Trophoblast cell (in vitro differentiated cells and primary cell): ENCODE data around the gene SVIP.
A peak's percentile ranks its signal among the peaks of the same experiment; 100 is the strongest.

Experiments used
- DNase-seq, 2 donors: peaks; one replicate each; pipeline ENCODE4 v3.0.0-alpha.2; 2016
- H2AFZ ChIP-seq: 2 replicates; pipeline ENCODE4 v1.6.1; 2013; ENCODE audit warnings: low read length, moderate library complexity, mild to moderate bottlenecking; ENCODE audit not compliant: insufficient read depth, poor library complexity
- H2AK5ac ChIP-seq: 2 replicates; pipeline ENCODE4 v1.6.1; 2013; ENCODE audit warnings: mild to moderate bottlenecking, low read length
- H2BK120ac ChIP-seq: 2 replicates; pipeline ENCODE4 v1.6.1; 2013; ENCODE audit warnings: low read length, mild to moderate bottlenecking, moderate library complexity; ENCODE audit not compliant: insufficient read depth, poor library complexity
- H2BK12ac ChIP-seq: 2 replicates; pipeline ENCODE4 v1.6.1; 2013; ENCODE audit warnings: mild to moderate bottlenecking, low read length, moderate library complexity
- H2BK5ac ChIP-seq: 2 replicates; pipeline ENCODE4 v1.6.1; 2013; ENCODE audit warnings: low read length, low read depth, moderate library complexity, mild to moderate bottlenecking; ENCODE audit not compliant: poor library complexity
- H3K14ac ChIP-seq: 2 replicates; pipeline ENCODE4 v1.6.1; 2013; ENCODE audit warnings: mild to moderate bottlenecking, low read length
- H3K18ac ChIP-seq: 2 replicates; pipeline ENCODE4 v1.6.1; 2013; ENCODE audit warnings: mild to moderate bottlenecking, low read length
- H3K23ac ChIP-seq: 2 replicates; pipeline ENCODE4 v1.6.1; 2013; ENCODE audit warnings: low read length
- H3K27ac ChIP-seq: 2 replicates; pipeline ENCODE4 v1.5.1; 2013; ENCODE audit warnings: low read depth, mild to moderate bottlenecking, inconsistent platforms, low read length, moderate library complexity
- H3K27me3 ChIP-seq: 2 replicates; pipeline ENCODE4 v1.6.1; 2013; ENCODE audit warnings: inconsistent platforms, mild to moderate bottlenecking, low read length, moderate library complexity; ENCODE audit not compliant: insufficient read depth
- H3K36me3 ChIP-seq, 2 experiments: 1 replicate in 1 of 2; 2 replicates in 1 of 2; pipeline ENCODE4 v1.6.1; 2013; ENCODE audit warnings: low read length in 2 of 2, mild to moderate bottlenecking in 2 of 2, moderate library complexity in 1 of 2; ENCODE audit not compliant: insufficient read depth in 2 of 2, control insufficient read depth in 1 of 2
- H3K4ac ChIP-seq: 2 replicates; pipeline ENCODE4 v1.6.1; 2013; ENCODE audit warnings: low read depth, mild to moderate bottlenecking, low read length, moderate library complexity
- H3K4me1 ChIP-seq, 2 experiments: 1 replicate in 1 of 2; 2 replicates in 1 of 2; pipeline ENCODE4 v1.6.1; 2013; ENCODE audit warnings: low read length in 2 of 2, mild to moderate bottlenecking in 2 of 2, moderate library complexity in 1 of 2; ENCODE audit not compliant: insufficient read depth in 2 of 2, control insufficient read depth in 1 of 2
- H3K4me2 ChIP-seq: 2 replicates; pipeline ENCODE4 v1.6.1; 2013; ENCODE audit warnings: inconsistent platforms, mild to moderate bottlenecking, low read length, moderate library complexity
- H3K4me3 ChIP-seq: 2 replicates; pipeline ENCODE4 v1.5.1; 2013; ENCODE audit warnings: mild to moderate bottlenecking, low read depth, low read length, inconsistent platforms
- H3K79me1 ChIP-seq: one replicate; pipeline ENCODE4 v1.6.1; 2013; ENCODE audit warnings: low read length
- H3K79me2 ChIP-seq: 2 replicates; pipeline ENCODE4 v1.6.1; 2013; ENCODE audit warnings: low read length, mild to moderate bottlenecking; ENCODE audit not compliant: control insufficient read depth, insufficient read depth, poor library complexity
- H3K9ac ChIP-seq: 2 replicates; pipeline ENCODE4 v1.6.1; 2013; ENCODE audit warnings: mild to moderate bottlenecking, low read length
- H3K9me3 ChIP-seq: 2 replicates; pipeline ENCODE4 v1.6.1; 2013; ENCODE audit warnings: low read depth, mild to moderate bottlenecking, control low read depth, inconsistent platforms, low read length; ENCODE audit not compliant: insufficient read depth
- H4K12ac ChIP-seq: 2 replicates; pipeline ENCODE4 v1.6.1; 2013; ENCODE audit warnings: low read depth, mild to moderate bottlenecking, low read length, moderate library complexity
- H4K8ac ChIP-seq: 2 replicates; pipeline ENCODE4 v1.6.1; 2013; ENCODE audit warnings: low read depth, mild to moderate bottlenecking, low read length, moderate library complexity
- H4K91ac ChIP-seq: one replicate; pipeline ENCODE4 v1.6.1; 2013; ENCODE audit warnings: low read depth, mild to moderate bottlenecking, low read length, moderate library complexity
- WGBS: extraction: QIAGEN DNeasy Blood & Tissue Kit; methylation state at CpG from one replicate; pipeline ENCODE4 v1.1.7; 2013; ENCODE audit warnings: missing lambda C conversion rate; ENCODE audit not compliant: insufficient read length, insufficient coverage; ENCODE audit errors: extremely low coverage; 5-methylcytosine and 5-hydroxymethylcytosine counted together

SVIP gene

DNA sequence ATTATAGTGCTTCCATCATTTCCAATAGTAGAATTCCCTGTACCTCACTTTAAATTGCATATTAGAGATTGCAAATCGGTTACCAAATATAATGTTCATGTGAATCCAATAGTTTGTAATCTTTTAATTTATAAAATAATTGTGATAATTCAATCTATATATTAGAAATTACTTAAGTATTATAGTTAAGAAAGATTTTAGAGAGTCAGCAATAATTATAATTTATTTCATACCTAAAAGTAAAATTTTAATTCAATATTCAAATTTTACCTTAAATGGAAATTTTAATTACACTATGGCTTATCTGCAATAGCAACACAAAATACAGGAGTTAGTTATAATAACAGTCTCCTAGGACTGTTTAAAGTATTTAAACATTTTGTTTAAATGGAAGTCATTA lies 17.1 kb upstream of the SVIP start:
- no peak overlapping the region for H2AFZ ChIP-seq
- peaks cover 2% of the 10 kb centered on the region for H3K9me3 ChIP-seq
- H3K27me3 ChIP-seq: no peaks in the 10 kb centered on the region
- no peak overlapping the region for H3K14ac ChIP-seq
- H3K36me3 ChIP-seq: no peaks in the 10 kb centered on the region
- H2BK5ac ChIP-seq: no peak overlapping the region
- no peak overlapping the region for H4K8ac ChIP-seq
- no peak overlapping the region for H3K9ac ChIP-seq
- H3K4ac ChIP-seq: no peak overlapping the region
- DNase-seq: no peak
- no peaks in the 10 kb centered on the region for H3K4me1 ChIP-seq
- H4K12ac ChIP-seq: no peak overlapping the region
- no peak overlapping the region for H2BK120ac ChIP-seq
- H3K4me3 ChIP-seq: no peak overlapping the region
- no peaks in the 10 kb centered on the region for H3K79me2 ChIP-seq
- no peak overlapping the region for H4K91ac ChIP-seq
- no peak overlapping the region for H3K27ac ChIP-seq
- H3K23ac ChIP-seq: no peak overlapping the region
- H3K18ac ChIP-seq: no peak overlapping the region
- no peak overlapping the region for H2BK12ac ChIP-seq
- no CpG with 5 or more reads among the region's 1 CpG for whole genome bisulfite sequencing
- H2AK5ac ChIP-seq: no peak overlapping the region
- H3K4me2 ChIP-seq: no peak overlapping the region
- H3K79me1 ChIP-seq: no peaks in the 10 kb centered on the region

GRCh38 chr11:22832315-22833015 lies 2.9 kb upstream of the SVIP start:
- Histone ChIP-seq H4K91ac (no peak overlapping the region), H3K27ac (no peak overlapping the region), H3K36me3 (no peaks in the 10 kb centered on the region), H3K9me3 (no peaks in the 10 kb centered on the region), H3K27me3 (no peaks in the 10 kb centered on the region), H3K4me1 (no peaks in the 10 kb centered on the region), H3K4me3 (no peak overlapping the region), H3K4ac (no peak overlapping the region), H3K9ac (no peak overlapping the region), H3K18ac (no peak overlapping the region), H2AK5ac (no peak overlapping the region), H2AFZ (no peak overlapping the region), H3K4me2 (no peak overlapping the region), H3K79me2 (peaks cover 2% of the 10 kb centered on the region), H2BK5ac (no peak overlapping the region), H3K79me1 (peaks cover 3% of the 10 kb centered on the region), H3K23ac (no peak overlapping the region), H4K12ac (no peak overlapping the region), H2BK12ac (no peak overlapping the region), H2BK120ac (no peak overlapping the region), H3K14ac (no peak overlapping the region), H4K8ac (no peak overlapping the region)
- WGBS: no CpG with 5 or more reads among the region's 3 CpGs
- no peak for DNase-seq

- H3K4me3 ChIP-seq: no peak overlapping the region
- no peak overlapping the region for H3K9ac ChIP-seq
- no peak overlapping the region for H3K27ac ChIP-seq
- no peak overlapping the region for H2BK120ac ChIP-seq
- WGBS: no CpG with 5 or more reads among the region's 4 CpGs
- no peaks in the 10 kb centered on the region for H3K9me3 ChIP-seq
- H2BK12ac ChIP-seq: no peak overlapping the region
- no peak overlapping the region for H3K23ac ChIP-seq
- H3K27me3 ChIP-seq: no peaks in the 10 kb centered on the region
- no peaks in the 10 kb centered on the region for H3K4me1 ChIP-seq
- peaks cover 3% of the 10 kb centered on the region for H3K79me1 ChIP-seq
- no peak for DNase-seq
- no peak overlapping the region for H3K18ac ChIP-seq
- H3K4ac ChIP-seq: no peak overlapping the region
- H3K4me2 ChIP-seq: peak overlapping the region; percentile 58
- H3K79me2 ChIP-seq: peaks cover 2% of the 10 kb centered on the region
- H4K91ac ChIP-seq: no peak overlapping the region
- no peak overlapping the region for H2BK5ac ChIP-seq
- H2AK5ac ChIP-seq: no peak overlapping the region
- H4K12ac ChIP-seq: no peak overlapping the region
- H3K14ac ChIP-seq: no peak overlapping the region
- no peak overlapping the region for H2AFZ ChIP-seq
- no peak overlapping the region for H4K8ac ChIP-seq
- no peaks in the 10 kb centered on the region for H3K36me3 ChIP-seq
Measured at GRCh38 chr11:22830082-22830414, 447 bp upstream of the SVIP start.

DNA sequence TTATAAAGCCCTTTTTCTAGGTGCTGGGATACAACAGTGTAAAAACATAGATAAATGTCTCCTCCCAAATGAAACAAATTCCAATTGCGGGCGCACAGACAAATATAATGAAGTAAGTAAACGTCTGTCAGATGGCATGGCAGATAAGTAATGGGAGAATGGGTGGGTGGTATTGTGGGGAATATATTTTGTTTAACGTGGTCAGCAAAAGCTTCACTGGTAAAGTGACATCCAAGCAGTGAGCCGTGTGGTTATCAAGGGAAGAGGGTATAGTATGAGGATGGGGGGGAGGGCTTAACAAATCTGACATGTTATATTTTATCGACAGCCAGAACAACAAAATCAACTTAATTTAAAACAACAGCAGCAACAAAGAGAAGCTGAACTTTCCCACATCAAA lies 1.2 kb downstream of the SVIP start:
- H2BK120ac ChIP-seq: no peak overlapping the region
- H3K14ac ChIP-seq: no peak overlapping the region
- WGBS: 100% methylated on average over 1 of the region's 6 CpGs
- no peak overlapping the region for H4K12ac ChIP-seq
- H3K27ac ChIP-seq: no peak overlapping the region
- DNase-seq: no peak
- H3K4me2 ChIP-seq: no peak overlapping the region
- no peak overlapping the region for H3K23ac ChIP-seq
- H3K4me1 ChIP-seq: no peaks in the 10 kb centered on the region
- no peak overlapping the region for H2AFZ ChIP-seq
- no peak overlapping the region for H4K8ac ChIP-seq
- no peaks in the 10 kb centered on the region for H3K27me3 ChIP-seq
- H2BK5ac ChIP-seq: no peak overlapping the region
- H3K4me3 ChIP-seq: no peak overlapping the region
- no peak overlapping the region for H2BK12ac ChIP-seq
- H3K9me3 ChIP-seq: no peaks in the 10 kb centered on the region
- H3K9ac ChIP-seq: no peak overlapping the region
- H3K4ac ChIP-seq: no peak overlapping the region
- no peak overlapping the region for H2AK5ac ChIP-seq
- no peak overlapping the region for H4K91ac ChIP-seq
- H3K79me2 ChIP-seq: peaks cover 2% of the 10 kb centered on the region
- H3K18ac ChIP-seq: no peak overlapping the region
- H3K36me3 ChIP-seq: no peaks in the 10 kb centered on the region
- H3K79me1 ChIP-seq: peaks cover 3% of the 10 kb centered on the region
